Measurements from ENCODE around the gene TPM1. TPM values are rescaled to one million over a fixed set of nuclear protein-coding genes. Genes with fewer than 3 reads are reported as not detected.

Gene TPM1
- total and polyA plus RNA-seq, 5 donors: 6,360 to 10,076 (median 7,709) TPM

- intact Hi-C loops (cut with DNase I): loop anchor here (5.0 to 10.0 kb wide), 5 partner anchors 107 to 257 kb away; no protein-coding TSS in a partner anchor
- WGBS: 38% methylated on average over 14 of the region's 14 CpGs
- peak overlapping the region; percentile 91 for H3K27ac ChIP-seq (ENCODE audit: low read length)
- DNase-seq (no peak), ATAC-seq (peak in 1 of 2 donors; percentile 3)
- H3K4me1 ChIP-seq (ENCODE audit: control insufficient read depth, insufficient read depth, low read length): peaks cover 2% of the 10 kb centered on the region
- peak overlapping the region; percentile 86 for H3K4me3 ChIP-seq (ENCODE audit: low read length)
- H3K9me3 ChIP-seq (ENCODE audit: control insufficient read depth, low read length): no peaks in the 10 kb centered on the region
- H3K27me3 ChIP-seq (ENCODE audit: control insufficient read depth, insufficient read depth): no peaks in the 10 kb centered on the region
Measured at GRCh38 chr15:63041402-63041973, 1.1 kb upstream of the TPM1 start.

- peak overlapping the region; percentile 86 for H3K4me3 ChIP-seq (ENCODE audit: low read length)
- H3K9me3 ChIP-seq (ENCODE audit: control insufficient read depth, low read length): no peaks in the 10 kb centered on the region
- ATAC-seq (peak; percentile 0 to 10), DNase-seq (no peak)
- under 1% methylated on average over 31 of the region's 31 CpGs for WGBS
- intact Hi-C loops (cut with DNase I): loop anchor here (5.0 to 10.0 kb wide), 5 partner anchors 108 to 258 kb away; no protein-coding TSS in a partner anchor
- peaks cover 2% of the 10 kb centered on the region for H3K4me1 ChIP-seq (ENCODE audit: control insufficient read depth, insufficient read depth, low read length)
- peak overlapping the region; percentile 63 for H3K27ac ChIP-seq (ENCODE audit: low read length)
- no peaks in the 10 kb centered on the region for H3K27me3 ChIP-seq (ENCODE audit: control insufficient read depth, insufficient read depth)
Measured at GRCh38 chr15:63042877-63043334, 359 bp downstream of the TPM1 start.

GRCh38 chr15:63043335-63044076, 959 bp downstream of the TPM1 start:
- intact Hi-C loops (cut with DNase I): loop anchor here (5.0 to 10.0 kb wide), 5 partner anchors 109 to 259 kb away; no protein-coding TSS in a partner anchor
- H3K4me1 ChIP-seq (ENCODE audit: control insufficient read depth, insufficient read depth, low read length): peaks cover 2% of the 10 kb centered on the region
- H3K27me3 ChIP-seq (ENCODE audit: control insufficient read depth, insufficient read depth): no peaks in the 10 kb centered on the region
- H3K4me3 ChIP-seq (ENCODE audit: low read length): peak overlapping the region; percentile 86
- H3K9me3 ChIP-seq (ENCODE audit: control insufficient read depth, low read length): no peaks in the 10 kb centered on the region
- WGBS: under 1% methylated on average over 54 of the region's 54 CpGs
- no peak for ATAC-seq
- peak in 2 of 3 donors; percentile 72 for DNase-seq
- H3K27ac ChIP-seq (ENCODE audit: low read length): peak overlapping the region; percentile 63

GRCh38 chr15:63044077-63044644, 1.6 kb downstream of the TPM1 start:
- WGBS: 33% methylated on average over 7 of the region's 7 CpGs
- H3K9me3 ChIP-seq (ENCODE audit: control insufficient read depth, low read length): no peaks in the 10 kb centered on the region
- intact Hi-C loops (cut with DNase I): loop anchor here (5.0 to 10.0 kb wide), 5 partner anchors 109 to 259 kb away; no protein-coding TSS in a partner anchor
- H3K27me3 ChIP-seq (ENCODE audit: control insufficient read depth, insufficient read depth): no peaks in the 10 kb centered on the region
- H3K27ac ChIP-seq (ENCODE audit: low read length): peak overlapping the region; percentile 63
- ATAC-seq (no peak), DNase-seq (no peak)
- H3K4me3 ChIP-seq (ENCODE audit: low read length): peak overlapping the region; percentile 86
- peaks cover 2% of the 10 kb centered on the region for H3K4me1 ChIP-seq (ENCODE audit: control insufficient read depth, insufficient read depth, low read length)

- H3K9me3 ChIP-seq (ENCODE audit: control insufficient read depth, low read length): no peaks in the 10 kb centered on the region
- H3K4me1 ChIP-seq (ENCODE audit: control insufficient read depth, insufficient read depth, low read length): peaks cover 2% of the 10 kb centered on the region
- no peaks in the 10 kb centered on the region for H3K27me3 ChIP-seq (ENCODE audit: control insufficient read depth, insufficient read depth)
- WGBS: 45% methylated on average over 6 of the region's 6 CpGs
- peak overlapping the region; percentile 63 for H3K27ac ChIP-seq (ENCODE audit: low read length)
- ATAC-seq: peak in 1 of 2 donors; percentile 0
- intact Hi-C loops (cut with DNase I): loop anchor here (5.0 to 10.0 kb wide), 6 partner anchors 47 to 260 kb away; no protein-coding TSS in a partner anchor
- H3K4me3 ChIP-seq (ENCODE audit: low read length): peak overlapping the region; percentile 86
- DNase-seq: peak in 1 of 3 donors; percentile 72
Measured at GRCh38 chr15:63044645-63045464, 2.3 kb downstream of the TPM1 start.

GRCh38 chr15:63045465-63045840, 2.9 kb downstream of the TPM1 start:
- ATAC-seq (no peak), DNase-seq (no peak)
- Histone ChIP-seq H3K4me3 (ENCODE audit: low read length) (peak overlapping the region; percentile 86), H3K4me1 (ENCODE audit: control insufficient read depth, insufficient read depth, low read length) (peaks cover 6% of the 10 kb centered on the region), H3K9me3 (ENCODE audit: control insufficient read depth, low read length) (no peaks in the 10 kb centered on the region), H3K27ac (ENCODE audit: low read length) (no peak overlapping the region), H3K27me3 (ENCODE audit: control insufficient read depth, insufficient read depth) (no peaks in the 10 kb centered on the region)
- WGBS: 44% methylated on average over 3 of the region's 3 CpGs
- intact Hi-C loops (cut with DNase I): loop anchor here (5.0 to 10.0 kb wide), 4 partner anchors 47 to 261 kb away; no protein-coding TSS in a partner anchor

GRCh38 chr15:63045879-63046278, 3.3 kb downstream of the TPM1 start:
- Histone ChIP-seq H3K27ac (ENCODE audit: low read length) (no peak overlapping the region), H3K4me3 (ENCODE audit: low read length) (peak overlapping the region; percentile 86), H3K27me3 (ENCODE audit: control insufficient read depth, insufficient read depth) (no peaks in the 10 kb centered on the region), H3K9me3 (ENCODE audit: control insufficient read depth, low read length) (no peaks in the 10 kb centered on the region), H3K4me1 (ENCODE audit: control insufficient read depth, insufficient read depth, low read length) (peaks cover 6% of the 10 kb centered on the region)
- ATAC-seq (no peak), DNase-seq (no peak)
- 71% methylated on average over 3 of the region's 3 CpGs for WGBS
- intact Hi-C loops (cut with DNase I): loop anchor here (2.0 to 10.0 kb wide), 6 partner anchors 46 to 263 kb away; no protein-coding TSS in a partner anchor

GRCh38 chr15:63046917-63047760, 4.6 kb downstream of the TPM1 start:
- intact Hi-C loops (cut with DNase I): loop anchor here (2.0 to 10.0 kb wide), 6 partner anchors 45 to 264 kb away; no protein-coding TSS in a partner anchor
- Histone ChIP-seq H3K4me3 (ENCODE audit: low read length) (peak overlapping the region; percentile 86), H3K27ac (ENCODE audit: low read length) (peak overlapping the region; percentile 84), H3K4me1 (ENCODE audit: control insufficient read depth, insufficient read depth, low read length) (peaks cover 9% of the 10 kb centered on the region), H3K27me3 (ENCODE audit: control insufficient read depth, insufficient read depth) (no peaks in the 10 kb centered on the region), H3K9me3 (ENCODE audit: control insufficient read depth, low read length) (no peaks in the 10 kb centered on the region)
- DNase-seq: no peak
- WGBS: 53% methylated on average over 8 of the region's 8 CpGs
- ATAC-seq: no peak

- H3K9me3 ChIP-seq (ENCODE audit: control insufficient read depth, low read length): no peaks in the 10 kb centered on the region
- 13% methylated on average over 12 of the region's 12 CpGs for WGBS
- peak overlapping the region; percentile 74 for H3K27ac ChIP-seq (ENCODE audit: low read length)
- no peaks in the 10 kb centered on the region for H3K27me3 ChIP-seq (ENCODE audit: control insufficient read depth, insufficient read depth)
- no peak for DNase-seq
- H3K4me3 ChIP-seq (ENCODE audit: low read length): peak overlapping the region; percentile 86
- H3K4me1 ChIP-seq (ENCODE audit: control insufficient read depth, insufficient read depth, low read length): peaks cover 10% of the 10 kb centered on the region
- intact Hi-C loops (cut with DNase I): loop anchor here (2.0 to 10.0 kb wide), 6 partner anchors 45 to 265 kb away; no protein-coding TSS in a partner anchor
- no peak for ATAC-seq
Measured at GRCh38 chr15:63047792-63048114, 5.2 kb downstream of the TPM1 start.

Data from right cardiac atrium (tissue), 5 donors.